ENCODE results near the gene CLSTN3. TPM values are rescaled to one million over a fixed set of nuclear protein-coding genes. Genes with fewer than 3 reads are reported as not detected.

The CLSTN3 gene
- total and polyA plus RNA-seq, 2 of the 8 experiments (the other 6 are each of a cell fraction or from before 2014, with no cell fraction given) = 20.4 to 26.3 TPM

- Histone ChIP-seq H4K20me1 (replicated peaks in 1 of 2; ENCODE audit: control insufficient read depth in 1 of 2, insufficient read depth in 2 of 2, low read length in 2 of 2) (no peaks in the 10 kb centered on the region), H2AFZ (ENCODE audit: low read length) (no peak overlapping the region), H2BK5ac (ENCODE audit: low read depth, low read length) (no peak overlapping the region), H2BK20ac (ENCODE audit: low read length) (no peak overlapping the region), H3K56ac (replicated peaks; ENCODE audit: insufficient read length, low read depth, low read length) (no peak overlapping the region), H3K27me3 (replicated peaks in 1 of 4; ENCODE audit: control insufficient read depth in 3 of 4, extremely low read depth in 1 of 4, insufficient read depth in 3 of 4, low read length in 3 of 4) (no peaks in the 10 kb centered on the region; a peak in 1 of 7 replicates), H2AK5ac (ENCODE audit: low read depth, low read length) (no peak overlapping the region), H3K18ac (ENCODE audit: extremely low read depth, low read length) (no peak overlapping the region), H3K79me2 (ENCODE audit: control insufficient read depth in 1 of 2, insufficient read depth in 2 of 2, low read length in 2 of 2) (no peaks in the 10 kb centered on the region), H2BK15ac (ENCODE audit: low read length) (no peak overlapping the region), H3K4ac (replicated peaks; ENCODE audit: insufficient read length, low read depth, low read length) (no peak overlapping the region), H2BK12ac (ENCODE audit: low read depth, low read length) (no peak overlapping the region), H3K79me1 (ENCODE audit: low read depth, low read length) (no peaks in the 10 kb centered on the region), H3K4me1 (replicated peaks in 1 of 4; ENCODE audit: control insufficient read depth in 3 of 4, insufficient read depth in 4 of 4, low read length in 3 of 4) (no peaks in the 10 kb centered on the region), H2BK120ac (replicated peaks; ENCODE audit: low read depth, low read length) (no peak overlapping the region), H3K23me2 (ENCODE audit: low read depth, low read length) (no peaks in the 10 kb centered on the region), H3K36me3 (ENCODE audit: control insufficient read depth in 2 of 4, insufficient read depth in 4 of 4, low read length in 3 of 4) (no peaks in the 10 kb centered on the region; a peak in 1 of 8 replicates), H3K14ac (ENCODE audit: insufficient read length) (no peak overlapping the region), H4K91ac (replicated peaks; ENCODE audit: insufficient read length, low read length) (no peak overlapping the region), H4K8ac (ENCODE audit: extremely low read depth, insufficient read depth, low read length) (no peak overlapping the region), H3K23ac (ENCODE audit: insufficient read length) (no peak overlapping the region), H3K4me2 (ENCODE audit: insufficient read depth in 1 of 2, low read depth in 2 of 2, low read length in 2 of 2) (no peak overlapping the region), H3K4me3 (ENCODE audit: extremely low read depth in 1 of 4, insufficient read depth in 2 of 4, low read depth in 3 of 4, low read length in 4 of 4) (no peak overlapping the region), H4K5ac (ENCODE audit: insufficient read length, low read depth, low read length) (no peak overlapping the region), H3K27ac (ENCODE audit: low read depth, low read length) (no peak overlapping the region), H3K9ac (replicated peaks in 1 of 4; ENCODE audit: extremely low read depth in 1 of 4, low read depth in 3 of 4, low read length in 3 of 4) (no peak overlapping the region), H3K9me3 (ENCODE audit: insufficient read depth in 2 of 2, low read depth in 1 of 2, low read length in 1 of 2) (peaks cover 76 to 77% of the 10 kb centered on the region in 2 experiments)
- FAIRE-seq (no peak), DNase-seq (ENCODE audit: low read depth in 1 of 2, low spot score in 2 of 2) (no peak)
- ChIA-PET CTCF (ENCODE audit: partially characterized antibody) (interaction anchor here (0.7 to 1.8 kb wide), 5 partner anchors 9 to 29 kb away, joined by 3 to 6 read pairs (median 3); no protein-coding TSS in a partner anchor), POLR2A (ENCODE audit: partially characterized antibody) (no interaction called here)
- TF ChIP-seq HDAC6 (IDR thresholded peaks at IDR 0.05; ENCODE audit: low read depth, low read length) (no peak), TAF1 (IDR thresholded peaks at IDR 0.05; ENCODE audit: low read depth, low read length) (no peak), TAF7 (optimal IDR thresholded peaks at IDR 0.05; ENCODE audit: borderline replicate concordance, low read depth, low read length) (no peak), USF2 (IDR thresholded peaks at IDR 0.05; ENCODE audit: low read length) (no peak), TBP (IDR thresholded peaks at IDR 0.05; ENCODE audit: low read depth, low read length) (no peak), CHD2 (IDR thresholded peaks at IDR 0.05; ENCODE audit: low read length) (no peak)
Observed at GRCh38 chr12:7169951-7170350, 39.8 kb downstream of the CLSTN3 start.
